Inflammatory macrophage treated with lipopolysaccharide for 1 hour (primary cell): ENCODE measurements around the gene SNX30.

Source experiments
- DNase-seq, 2 donors: peaks; one replicate each; pipeline ENCODE4 v3.0.0-alpha.2; 2020 to 2022

The SNX30 gene

GRCh38 chr9:112833081-112833480 is 82.5 kb downstream of the SNX30 start:
- no peak for DNase-seq

- no peak for DNase-seq
Measured at GRCh38 chr9:112836394-112836793, 85.8 kb downstream of the SNX30 start.

GRCh38 chr9:112838342-112838741 is 87.8 kb downstream of the SNX30 start:
- no peak for DNase-seq

DNA sequence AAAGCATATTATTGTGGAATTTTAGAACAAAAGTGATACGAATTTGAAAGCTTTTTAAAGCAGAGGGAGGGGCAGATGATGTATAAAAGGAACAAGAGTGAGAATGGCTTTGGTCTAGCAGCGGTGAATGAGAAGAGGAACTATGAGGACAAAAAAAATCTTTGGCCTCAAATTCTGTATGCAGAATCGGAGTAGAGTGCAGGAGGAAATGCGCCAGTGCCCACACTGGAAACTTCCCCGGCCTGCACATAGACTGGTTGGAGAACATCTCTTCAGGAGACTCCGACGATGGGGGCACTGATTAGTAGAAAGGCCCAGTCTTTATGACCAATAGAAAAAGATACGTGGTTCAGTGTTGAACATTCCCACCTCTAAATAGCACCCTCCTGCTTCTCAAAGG is 88.8 kb downstream of the SNX30 start:
- DNase-seq: peak; percentile 72 to 74

DNA sequence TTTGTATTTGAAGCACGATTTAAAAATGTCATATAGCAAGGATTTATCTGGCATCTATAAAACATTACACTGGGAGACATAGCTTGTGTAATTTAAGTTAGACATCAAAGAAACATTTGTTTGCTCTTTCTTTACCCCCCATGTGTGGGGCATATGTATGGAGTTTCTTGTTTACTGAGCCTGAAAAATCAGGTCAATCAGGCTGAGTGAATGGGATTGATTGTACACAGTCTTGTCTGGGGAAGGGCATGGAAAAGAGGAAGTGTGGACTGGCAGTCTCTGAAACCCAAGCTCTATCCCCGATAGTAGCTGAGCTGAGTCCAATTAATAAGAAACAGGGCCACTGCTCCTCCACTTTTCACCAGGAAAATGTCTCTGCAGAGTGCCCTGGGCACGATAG is 90.7 kb downstream of the SNX30 start:
- DNase-seq: no peak

DNA sequence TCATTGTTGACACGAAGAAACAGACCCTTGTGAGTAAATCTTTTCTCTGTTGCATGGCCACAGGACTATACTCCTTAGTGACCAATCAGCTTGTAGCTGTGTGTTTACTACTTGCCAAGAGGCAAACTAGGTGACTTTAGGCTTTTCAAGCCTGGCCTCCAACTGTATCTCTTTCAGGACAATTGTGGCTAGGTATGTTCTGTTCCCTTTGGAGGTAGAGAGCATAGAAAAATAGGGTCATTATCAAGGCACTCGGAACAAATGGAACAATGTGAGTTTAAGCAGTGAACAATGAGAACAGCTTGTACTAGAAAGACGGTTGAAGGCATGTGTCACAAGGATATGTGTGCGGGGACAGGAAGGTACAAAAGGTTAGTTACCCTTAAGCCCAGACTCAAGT is 92.0 kb downstream of the SNX30 start:
- DNase-seq: no peak

GRCh38 chr9:112844771-112845542 is 94.4 kb downstream of the SNX30 start:
- DNase-seq: peak; percentile 56 to 95

DNA sequence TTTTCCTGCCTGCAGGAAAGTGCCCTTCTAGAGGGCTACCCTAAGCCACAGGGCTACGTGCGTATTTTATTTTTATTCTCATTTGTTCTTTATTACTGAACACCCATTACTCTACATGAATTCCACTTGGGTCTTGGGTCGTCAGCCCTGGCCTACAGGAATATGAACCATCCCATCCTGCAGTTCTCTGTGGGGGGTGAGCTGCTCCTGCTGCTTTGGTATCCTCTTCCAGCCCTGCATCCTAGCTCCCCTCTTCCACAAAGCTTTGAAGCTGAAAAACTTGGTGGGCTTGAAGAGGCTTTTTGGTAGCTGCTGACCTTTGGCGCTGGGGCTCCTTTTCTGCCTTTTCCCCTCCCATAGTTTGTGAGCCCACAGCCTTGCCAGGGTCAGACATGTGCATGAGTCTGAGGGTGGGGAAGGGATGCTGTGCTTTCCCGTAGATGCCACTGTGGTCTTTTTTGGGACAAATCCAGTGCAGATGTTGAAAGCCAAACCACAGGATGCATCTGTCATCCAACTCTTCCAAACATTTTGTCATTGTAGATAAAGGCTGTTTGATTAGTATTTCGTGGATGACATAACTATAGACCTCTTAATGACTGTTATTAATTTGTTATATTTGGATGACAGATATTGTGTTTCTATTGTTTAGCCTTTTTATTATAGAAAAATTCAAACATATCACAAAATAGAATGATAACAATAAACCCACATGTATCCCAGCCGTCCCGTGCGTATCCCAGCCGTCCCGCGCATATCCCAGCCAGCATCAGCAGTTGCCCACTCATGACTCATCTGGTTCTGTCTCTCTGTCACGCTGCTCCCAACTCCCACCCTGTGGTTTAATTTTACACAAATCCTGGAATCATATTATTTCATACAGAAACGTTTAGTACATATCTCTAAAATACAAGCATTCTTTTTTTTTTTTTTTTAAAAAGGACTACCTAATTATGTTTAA is 96.2 kb downstream of the SNX30 start:
- no peak for DNase-seq

- no peak for DNase-seq
Measured at GRCh38 chr9:112848316-112849151, 98.0 kb downstream of the SNX30 start.

DNA sequence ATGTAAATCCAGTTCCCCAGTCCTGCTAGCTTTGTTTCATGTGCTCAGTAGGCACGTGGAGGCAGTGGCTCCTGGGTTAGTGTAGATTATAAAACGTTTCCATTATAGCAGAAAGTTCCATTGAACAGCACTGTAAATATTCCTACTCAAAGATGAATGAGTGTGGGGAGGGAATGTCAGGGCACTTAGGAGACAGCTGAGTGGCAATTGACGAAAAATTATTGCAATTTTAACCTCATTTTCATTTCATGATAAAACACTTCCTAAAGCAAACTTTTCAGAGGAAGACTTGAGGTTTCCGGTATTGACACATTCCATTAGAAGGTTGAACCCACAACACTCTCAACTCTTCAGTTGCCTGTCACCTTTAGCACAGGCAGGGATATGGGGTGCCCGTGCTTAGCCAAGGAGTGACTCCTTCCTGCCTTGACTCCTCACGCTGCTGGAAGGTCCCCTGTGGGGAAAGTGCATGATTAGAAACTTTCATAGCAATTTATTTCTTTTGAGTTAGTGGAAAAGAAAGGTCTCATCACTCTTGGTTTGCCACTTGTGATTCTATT is 98.9 kb downstream of the SNX30 start:
- peak in 1 of 2 donors; percentile 41 for DNase-seq

GRCh38 chr9:112850840-112851239 is 100.3 kb downstream of the SNX30 start:
- DNase-seq: no peak

- no peak for DNase-seq
Measured at GRCh38 chr9:112852741-112853504, 102.4 kb downstream of the SNX30 start.

- DNase-seq: no peak
Measured at GRCh38 chr9:112853882-112854585, 103.5 kb downstream of the SNX30 start.

DNA sequence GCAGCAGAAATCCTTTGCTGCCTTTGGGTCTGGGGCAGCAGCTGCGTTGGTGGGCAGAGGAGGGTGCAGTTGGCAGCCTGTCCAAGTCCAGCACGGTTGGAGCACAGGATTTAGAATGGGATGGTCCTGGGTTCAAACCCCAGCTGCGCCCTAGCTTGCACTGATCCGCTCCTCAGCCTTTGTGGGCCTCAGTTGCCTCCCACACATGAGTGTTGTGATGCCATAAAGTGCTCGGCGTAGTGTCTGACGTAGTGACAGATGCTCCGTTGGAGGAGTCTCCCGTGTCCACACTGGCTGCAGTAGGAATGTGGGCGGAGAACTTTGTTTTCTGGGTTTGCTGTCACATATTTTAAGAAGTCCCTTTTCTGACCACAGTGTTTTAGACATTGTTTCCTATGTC is 104.1 kb downstream of the SNX30 start:
- DNase-seq: no peak

- no peak for DNase-seq
Measured at GRCh38 chr9:112856200-112856599, 105.6 kb downstream of the SNX30 start.

- DNase-seq: no peak
Measured at GRCh38 chr9:112856843-112857242, 106.3 kb downstream of the SNX30 start.

GRCh38 chr9:112858005-112858404 is 107.4 kb downstream of the SNX30 start:
- DNase-seq: no peak

GRCh38 chr9:112858625-112859147 is 108.1 kb downstream of the SNX30 start:
- peak; percentile 85 to 92 for DNase-seq

DNA sequence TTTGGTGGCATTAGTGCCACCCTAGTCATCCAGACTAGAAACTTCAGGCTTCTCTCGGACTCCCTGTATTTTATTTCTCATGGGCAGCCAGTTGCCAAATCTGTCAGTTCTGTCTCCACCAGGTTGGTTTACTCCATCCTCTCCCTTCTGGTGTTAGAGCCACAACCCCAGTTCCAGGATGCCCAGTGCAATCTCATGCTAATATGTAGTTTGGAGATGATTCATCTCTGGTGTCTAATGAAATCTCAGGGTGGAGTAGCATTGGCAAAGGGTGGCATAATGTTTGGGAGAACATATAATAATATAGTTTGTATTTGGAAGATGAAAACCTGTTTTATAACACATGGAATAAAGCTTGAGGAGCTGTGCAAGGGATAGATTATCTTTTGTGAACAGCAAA is 109.9 kb downstream of the SNX30 start:
- DNase-seq: peak; percentile 46 to 52

- DNase-seq: no peak
Measured at GRCh38 chr9:112861155-112861554, 110.6 kb downstream of the SNX30 start.
